MCF 10A (cell line): ENCODE results near the gene GUK1. TPM values are rescaled to one million over a fixed set of nuclear protein-coding genes. Genes with fewer than 3 reads are reported as not detected.

ENCODE experiments used
- Bru-seq: library from RNA; stranded (reverse); fragments of 400-500 nt; gene quantifications from one replicate; lab custom pipeline; 2021; lab: Mats Ljungman, UMichigan
- BruChase-seq, 2 experiments: library from RNA; stranded (reverse); fragments of 400-500 nt; gene quantifications; one replicate each; lab custom pipeline; 2021; lab: Mats Ljungman, UMichigan
- BruUV-seq: library from RNA; stranded (reverse); fragments of 400-500 nt; replicated peaks from 2 replicates; lab custom pipeline; 2021; lab: Mats Ljungman, UMichigan
- CTCF ChIA-PET: fragments of 300-600 bp; sonication (Branson Sonifier 250); formaldehyde crosslinking; extraction: SDS; loops from one replicate; lab custom pipeline; 2021; ENCODE audit warnings: antibody characterized with exemption, inconsistent platforms; lab: Yijun Ruan, JAX
- POLR2A ChIA-PET: fragments of 300-600, 350-650 bp; sonication (Branson Sonifier 250); formaldehyde crosslinking; extraction: SDS; loops from one replicate; lab custom pipeline; 2020; ENCODE audit warnings: antibody characterized with exemption, inconsistent platforms; lab: Yijun Ruan, JAX
- DNase-seq: peaks from one replicate; pipeline ENCODE4 v3.0.0-alpha.2; 2018; ENCODE audit not compliant: unreplicated experiment
- H3K27ac Mint-ChIP-seq: one replicate; pipeline ENCODE4 v1.8.0; 2022; ENCODE audit warnings: mild to moderate bottlenecking, low read depth, mixed read lengths; ENCODE audit not compliant: unreplicated experiment
- H3K27me3 Mint-ChIP-seq: one replicate; pipeline ENCODE4 v1.8.0; 2022; ENCODE audit warnings: mixed read lengths; ENCODE audit not compliant: insufficient read depth, unreplicated experiment
- H3K36me3 Mint-ChIP-seq: one replicate; pipeline ENCODE4 v1.8.0; 2022; ENCODE audit warnings: mild to moderate bottlenecking, moderate library complexity, mixed read lengths; ENCODE audit not compliant: insufficient read depth, unreplicated experiment
- H3K4me1 Mint-ChIP-seq: one replicate; pipeline ENCODE4 v1.8.0; 2022; ENCODE audit warnings: mixed read lengths; ENCODE audit not compliant: insufficient read depth, unreplicated experiment
- H3K4me3 Mint-ChIP-seq: one replicate; pipeline ENCODE4 v1.8.0; 2022; ENCODE audit warnings: mild to moderate bottlenecking, moderate library complexity, mixed read lengths; ENCODE audit not compliant: unreplicated experiment
- H3K9me3 Mint-ChIP-seq: one replicate; pipeline ENCODE4 v1.8.0; 2022; ENCODE audit warnings: mixed read lengths; ENCODE audit not compliant: unreplicated experiment
- CTCF ChIP-seq: fragments of 200-600 bp; IDR thresholded peaks from one replicate; pipeline ENCODE4 v1.8.0; 2022; ENCODE audit warnings: antibody characterized with exemption, mild to moderate bottlenecking; ENCODE audit not compliant: unreplicated experiment
- intact Hi-C: fragments of 100-400 bp; cut with micrococcal nuclease; formaldehyde crosslinking; loops from 2 replicates; pipeline ENCODE4 v1.14.1; 2022
- long read RNA-seq: library from polyadenylated mRNA; stranded (forward); transcript quantifications from one replicate; pipeline ENCODE4 v2.0.0, GENCODE V29; 2022
- total RNA-seq: library from RNA; stranded (reverse); gene quantifications from 2 replicates; pipeline ENCODE4 v1.2.3, GENCODE V29; 2022

GUK1 gene
- total RNA-seq (495 and 510 TPM in 2 replicates), Bru-seq, nascent RNA (percentile 86 among the genes with signal in this experiment), BruChase-seq, experiment 1, labeled RNA remaining after a 6-hour chase (percentile 91 among the genes with signal in this experiment), BruChase-seq, experiment 2, labeled RNA remaining after a 2-hour chase (percentile 94 among the genes with signal in this experiment)
- long read RNA-seq, transcript GUK1-208 (7 exons, 842 nt): minor isoform, 57 of 1,388 reads
- long read RNA-seq, transcript GUK1-210 (8 exons, 990 nt): major isoform, 698 of 1,388 reads
- long read RNA-seq, transcript GUK1-201 (9 exons, 1,084 nt): minor isoform, 215 of 1,388 reads
- long read RNA-seq, transcript GUK1-234 (9 exons, 1,065 nt): minor isoform, 26 of 1,388 reads
- long read RNA-seq, partial matches to known transcripts: 68 of 1,388 reads
- long read RNA-seq, other reads (novel, unspliced or antisense): 281 of 1,388 reads

GRCh38 chr1:228139931-228140723 lies at the start of gene GUK1:
Gene GUK1 (plus strand): TSS chr1:228140279. CDS start chr1:228140303, 24 bp downstream.
- peak; percentile 32 for TF ChIP-seq CTCF
- Mint-ChIP-seq H3K27me3 (peaks cover 29% of the 10 kb centered on the region), H3K4me3 (peak within 1 kb of the TSS; percentile 99), H3K9me3 (no peaks in the 10 kb centered on the region), H3K27ac (peak within 1 kb of the TSS; percentile 95), H3K36me3 (peaks cover 25% of the 10 kb centered on the region), H3K4me1 (peaks cover 25% of the 10 kb centered on the region)
- ChIA-PET POLR2A (interaction anchor here (0.6 to 9.7 kb wide), 28 partner anchors 9 to 728 kb away, joined by 3 to 318 read pairs (median 4); partner anchors contain the start of genes ARF1, GJC2, IBA57 and MRPL55), CTCF (interaction anchor here (0.5 to 7.3 kb wide), 9 partner anchors 9 to 346 kb away, joined by 3 to 72 read pairs (median 3); partner anchors contain the start of gene IBA57)
- TSS peak; percentile 74 for BruUV-seq
- intact Hi-C loops: loop anchor here (1.0 kb wide), 2 partner anchors 26 to 31 kb away; partner anchors contain the start of gene MRPL55
- DNase-seq: peak; percentile 100

GRCh38 chr1:228090613-228091081 lies 49.4 kb upstream of the GUK1 start:
- Mint-ChIP-seq H3K27me3 (no peaks in the 10 kb centered on the region), H3K9me3 (peaks cover 15% of the 10 kb centered on the region), H3K4me3 (no peak overlapping the region), H3K4me1 (peaks cover 73% of the 10 kb centered on the region), H3K27ac (peak overlapping the region; percentile 78), H3K36me3 (peaks cover 82% of the 10 kb centered on the region)
- intact Hi-C loops: no loop called here
- CTCF ChIA-PET: interaction anchor here (0.6 to 7.4 kb wide), 11 partner anchors 13 to 1467 kb away, joined by 3 to 72 read pairs (median 5); no protein-coding TSS in a partner anchor
- POLR2A ChIA-PET: interaction anchor here (0.8 to 7.9 kb wide), 9 partner anchors 7 to 92 kb away, joined by 3 to 56 read pairs (median 7); partner anchors contain the start of genes ARF1, IBA57 and MRPL55
- TF ChIP-seq CTCF: no peak
- DNase-seq: peak; percentile 34
- BruUV-seq: no TSS peak

GRCh38 chr1:228091084-228091483 lies 49.0 kb upstream of the GUK1 start:
- no peak overlapping the region for H3K27ac Mint-ChIP-seq
- no peak overlapping the region for H3K4me3 Mint-ChIP-seq
- ChIA-PET CTCF (interaction anchor here (0.6 to 7.4 kb wide), 13 partner anchors 14 to 1466 kb away, joined by 3 to 72 read pairs (median 5); partner anchors contain the start of gene MRPL55), POLR2A (interaction anchor here (0.8 to 7.9 kb wide), 9 partner anchors 8 to 92 kb away, joined by 3 to 56 read pairs (median 7); partner anchors contain the start of genes ARF1, IBA57 and MRPL55)
- H3K9me3 Mint-ChIP-seq: peaks cover 18% of the 10 kb centered on the region
- H3K4me1 Mint-ChIP-seq: peaks cover 73% of the 10 kb centered on the region
- BruUV-seq: no TSS peak
- no peak for DNase-seq
- TF ChIP-seq CTCF: no peak
- H3K27me3 Mint-ChIP-seq: no peaks in the 10 kb centered on the region
- peaks cover 82% of the 10 kb centered on the region for H3K36me3 Mint-ChIP-seq
- intact Hi-C loops: no loop called here
